ENCODE data around the gene TSTD1.
"Not testable (repeated sequence)": the region's sequence is repeated elsewhere in the genome, so short reads cannot be mapped to it uniquely, and the experiment has no call there.

TSTD1 gene

GRCh38 chr1:161008869-161009510, 29.8 kb downstream of the TSTD1 start:
- Histone ChIP-seq H3K4me1 (ENCODE audit: control insufficient read depth, insufficient read depth, low read length) (peaks cover 5% of the 10 kb centered on the region), H3K9me3 (ENCODE audit: control insufficient read depth, insufficient read depth, low read length) (peaks cover 2% of the 10 kb centered on the region; the same call in 1 of the 2 replicates), H3K4me3 (ENCODE audit: low read length) (no peak overlapping the region), H3K27ac (ENCODE audit: low read length) (no peak overlapping the region), H3K36me3 (ENCODE audit: control insufficient read depth, insufficient read depth, low read length) (no peaks in the 10 kb centered on the region; the same call in 1 of the 2 replicates), H3K27me3 (ENCODE audit: control insufficient read depth, insufficient read depth, low read length) (no peaks in the 10 kb centered on the region)
- no peak for DNase-seq (ENCODE audit: low read depth, low spot score)
- WGBS (ENCODE audit: insufficient coverage, insufficient read length): no CpG with 5 or more reads among the region's 4 CpGs

- DNase-seq (ENCODE audit: low read depth, low spot score): no peak
- H3K9me3 ChIP-seq (ENCODE audit: control insufficient read depth, insufficient read depth, low read length): peaks cover 2% of the 10 kb centered on the region; the same call in 1 of the 2 replicates
- H3K4me3 ChIP-seq (ENCODE audit: low read length): no peak overlapping the region
- H3K27me3 ChIP-seq (ENCODE audit: control insufficient read depth, insufficient read depth, low read length): no peaks in the 10 kb centered on the region
- WGBS (ENCODE audit: insufficient coverage, insufficient read length): no CpG with 5 or more reads among the region's 2 CpGs
- H3K4me1 ChIP-seq (ENCODE audit: control insufficient read depth, insufficient read depth, low read length): peaks cover 1% of the 10 kb centered on the region; the same call in 1 of the 2 replicates
- no peaks in the 10 kb centered on the region; the same call in 1 of the 2 replicates for H3K36me3 ChIP-seq (ENCODE audit: control insufficient read depth, insufficient read depth, low read length)
- H3K27ac ChIP-seq (ENCODE audit: low read length): no peak overlapping the region
Observed at GRCh38 chr1:161007369-161007768, 31.4 kb downstream of the TSTD1 start.

- Histone ChIP-seq H3K27me3 (ENCODE audit: control insufficient read depth, insufficient read depth, low read length) (no peaks in the 10 kb centered on the region), H3K9me3 (ENCODE audit: control insufficient read depth, insufficient read depth, low read length) (peaks cover 2% of the 10 kb centered on the region; the same call in 1 of the 2 replicates), H3K4me3 (ENCODE audit: low read length) (no peak overlapping the region), H3K27ac (ENCODE audit: low read length) (no peak overlapping the region), H3K4me1 (ENCODE audit: control insufficient read depth, insufficient read depth, low read length) (peaks cover 1% of the 10 kb centered on the region; the same call in 1 of the 2 replicates), H3K36me3 (ENCODE audit: control insufficient read depth, insufficient read depth, low read length) (no peaks in the 10 kb centered on the region; the same call in 1 of the 2 replicates)
- DNase-seq (ENCODE audit: low read depth, low spot score): no peak
- no CpG with 5 or more reads among the region's 8 CpGs for WGBS (ENCODE audit: insufficient coverage, insufficient read length)
Observed at GRCh38 chr1:161006563-161006962, 32.2 kb downstream of the TSTD1 start.

GRCh38 chr1:161001525-161001924, 37.2 kb downstream of the TSTD1 start:
- Histone ChIP-seq H3K36me3 (ENCODE audit: control insufficient read depth, insufficient read depth, low read length) (peaks cover 30% of the 10 kb centered on the region), H3K9me3 (ENCODE audit: control insufficient read depth, insufficient read depth, low read length) (no peaks in the 10 kb centered on the region), H3K27me3 (ENCODE audit: control insufficient read depth, insufficient read depth, low read length) (no peaks in the 10 kb centered on the region), H3K4me3 (ENCODE audit: low read length) (no peak overlapping the region), H3K27ac (ENCODE audit: low read length) (no peak overlapping the region), H3K4me1 (ENCODE audit: control insufficient read depth, insufficient read depth, low read length) (peaks cover under 1% of the 10 kb centered on the region; the same call in 1 of the 2 replicates)
- no CpG with 5 or more reads among the region's 5 CpGs for WGBS (ENCODE audit: insufficient coverage, insufficient read length)
- DNase-seq (ENCODE audit: low read depth, low spot score): no peak

GRCh38 chr1:161000736-161001480, 37.9 kb downstream of the TSTD1 start:
- Histone ChIP-seq H3K4me1 (ENCODE audit: control insufficient read depth, insufficient read depth, low read length) (no peaks in the 10 kb centered on the region), H3K36me3 (ENCODE audit: control insufficient read depth, insufficient read depth, low read length) (peaks cover 30% of the 10 kb centered on the region), H3K27ac (ENCODE audit: low read length) (no peak overlapping the region), H3K4me3 (ENCODE audit: low read length) (no peak overlapping the region), H3K27me3 (ENCODE audit: control insufficient read depth, insufficient read depth, low read length) (no peaks in the 10 kb centered on the region), H3K9me3 (ENCODE audit: control insufficient read depth, insufficient read depth, low read length) (no peaks in the 10 kb centered on the region)
- DNase-seq (ENCODE audit: low read depth, low spot score): no peak
- no CpG with 5 or more reads among the region's 11 CpGs for WGBS (ENCODE audit: insufficient coverage, insufficient read length)

- Histone ChIP-seq H3K36me3 (ENCODE audit: control insufficient read depth, insufficient read depth, low read length) (peaks cover 30% of the 10 kb centered on the region), H3K9me3 (ENCODE audit: control insufficient read depth, insufficient read depth, low read length) (no peaks in the 10 kb centered on the region), H3K27ac (ENCODE audit: low read length) (no peak overlapping the region), H3K4me3 (ENCODE audit: low read length) (no peak overlapping the region), H3K4me1 (ENCODE audit: control insufficient read depth, insufficient read depth, low read length) (no peaks in the 10 kb centered on the region), H3K27me3 (ENCODE audit: control insufficient read depth, insufficient read depth, low read length) (no peaks in the 10 kb centered on the region)
- no peak for DNase-seq (ENCODE audit: low read depth, low spot score)
- no CpG with 5 or more reads among the region's 5 CpGs for WGBS (ENCODE audit: insufficient coverage, insufficient read length)
Observed at GRCh38 chr1:160999376-160999775, 39.4 kb downstream of the TSTD1 start.

- Histone ChIP-seq H3K36me3 (ENCODE audit: control insufficient read depth, insufficient read depth, low read length) (peaks cover 30% of the 10 kb centered on the region), H3K27me3 (ENCODE audit: control insufficient read depth, insufficient read depth, low read length) (no peaks in the 10 kb centered on the region; the same call in 1 of the 2 replicates), H3K4me3 (ENCODE audit: low read length) (no peak overlapping the region), H3K27ac (ENCODE audit: low read length) (no peak overlapping the region), H3K9me3 (ENCODE audit: control insufficient read depth, insufficient read depth, low read length) (no peaks in the 10 kb centered on the region), H3K4me1 (ENCODE audit: control insufficient read depth, insufficient read depth, low read length) (no peaks in the 10 kb centered on the region)
- DNase-seq (ENCODE audit: low read depth, low spot score): no peak
- no CpG with 5 or more reads among the region's 1 CpG for WGBS (ENCODE audit: insufficient coverage, insufficient read length)
Observed at GRCh38 chr1:160997323-160998038, 41.3 kb downstream of the TSTD1 start.

GRCh38 chr1:160996178-160996577, 42.6 kb downstream of the TSTD1 start:
- WGBS (ENCODE audit: insufficient coverage, insufficient read length): no CpG with 5 or more reads among the region's 3 CpGs
- Histone ChIP-seq H3K27ac (ENCODE audit: low read length) (no peak overlapping the region), H3K4me1 (ENCODE audit: control insufficient read depth, insufficient read depth, low read length) (no peaks in the 10 kb centered on the region), H3K36me3 (ENCODE audit: control insufficient read depth, insufficient read depth, low read length) (peaks cover 30% of the 10 kb centered on the region), H3K9me3 (ENCODE audit: control insufficient read depth, insufficient read depth, low read length) (no peaks in the 10 kb centered on the region), H3K4me3 (ENCODE audit: low read length) (no peak overlapping the region), H3K27me3 (ENCODE audit: control insufficient read depth, insufficient read depth, low read length) (no peaks in the 10 kb centered on the region; the same call in 1 of the 2 replicates)
- no peak for DNase-seq (ENCODE audit: low read depth, low spot score)

- no peak for DNase-seq (ENCODE audit: low read depth, low spot score)
- H3K9me3 ChIP-seq (ENCODE audit: control insufficient read depth, insufficient read depth, low read length): no peaks in the 10 kb centered on the region
- H3K36me3 ChIP-seq (ENCODE audit: control insufficient read depth, insufficient read depth, low read length): peaks cover 5% of the 10 kb centered on the region
- H3K4me3 ChIP-seq (ENCODE audit: low read length): no peak overlapping the region
- no peaks in the 10 kb centered on the region; the same call in 1 of the 2 replicates for H3K27me3 ChIP-seq (ENCODE audit: control insufficient read depth, insufficient read depth, low read length)
- H3K27ac ChIP-seq (ENCODE audit: low read length): no peak overlapping the region
- H3K4me1 ChIP-seq (ENCODE audit: control insufficient read depth, insufficient read depth, low read length): no peaks in the 10 kb centered on the region
- WGBS (ENCODE audit: insufficient coverage, insufficient read length): no CpG with 5 or more reads among the region's 14 CpGs
Observed at GRCh38 chr1:160993544-160994193, 45.1 kb downstream of the TSTD1 start.

- not testable (repeated sequence) for H3K36me3 ChIP-seq (ENCODE audit: control insufficient read depth, insufficient read depth, low read length); DNase-seq (ENCODE audit: low read depth, low spot score); H3K9me3 ChIP-seq (ENCODE audit: control insufficient read depth, insufficient read depth, low read length); H3K27ac ChIP-seq (ENCODE audit: low read length); H3K4me1 ChIP-seq (ENCODE audit: control insufficient read depth, insufficient read depth, low read length); H3K27me3 ChIP-seq (ENCODE audit: control insufficient read depth, insufficient read depth, low read length); H3K4me3 ChIP-seq (ENCODE audit: low read length)
- WGBS (ENCODE audit: insufficient coverage, insufficient read length): no CpG with 5 or more reads among the region's 4 CpGs
Observed at GRCh38 chr1:160992036-160992435, 46.7 kb downstream of the TSTD1 start.
